GM12878 (cell line): ENCODE results near the gene SLCO3A1. TPM values are rescaled to one million over a fixed set of nuclear protein-coding genes. Genes with fewer than 3 reads are reported as not detected.

ENCODE experiments used
- ATAC-seq: fragments of 200-7000 bp; cut with Tn5 transposase; 3 replicates; pipeline ENCODE4 v1.9.1; 2020; ENCODE audit warnings: mild to moderate bottlenecking, moderate library complexity
- BruUV-seq: library from RNA; stranded (reverse); fragments of 400-500 nt; replicated peaks from 2 replicates; lab custom pipeline; 2021; lab: Mats Ljungman, UMichigan
- CTCF ChIA-PET: fragments of 300-600 bp; sonication (Branson Sonifier 250); formaldehyde crosslinking; extraction: SDS; loops from one replicate; lab custom pipeline; 2021; ENCODE audit warnings: inconsistent platforms; lab: Yijun Ruan, JAX
- POLR2A ChIA-PET: fragments of 350-600 bp; formaldehyde crosslinking; extraction: SDS; loops from one replicate; lab custom pipeline; 2021; ENCODE audit warnings: inconsistent platforms; lab: Charles Lee
- RAD21 ChIA-PET: fragments of 300-600 bp; sonication (Branson Sonifier 250); formaldehyde crosslinking; loops from one replicate; lab custom pipeline; 2023; ENCODE audit warnings: antibody characterized with exemption; ENCODE audit not compliant: unreplicated experiment; lab: Charles Lee
- SMC1A ChIA-PET: fragments of 300-600 bp; sonication (Branson Sonifier 250); formaldehyde crosslinking; loops from one replicate; lab custom pipeline; 2023; ENCODE audit not compliant: unreplicated experiment, uncharacterized antibody; lab: Charles Lee
- DNase-seq: peaks from one replicate; pipeline ENCODE4 v3.0.0-alpha.2; 2011; ENCODE audit warnings: low read depth, low spot score
- FAIRE-seq: peaks from 3 replicates; lab custom pipeline; 2011; peaks lifted over from hg19 to GRCh38; lab: Jason Lieb, UNC
- H2AFZ ChIP-seq: 2 replicates; pipeline ENCODE4 v1.6.0; 2011; ENCODE audit warnings: low read depth, low read length, control low read depth; ENCODE audit not compliant: control insufficient read depth
- H3K27ac ChIP-seq: 2 replicates; pipeline ENCODE4 v1.5.1; 2011; ENCODE audit warnings: control low read depth; ENCODE audit not compliant: control insufficient read depth, insufficient read depth
- H3K27me3 ChIP-seq, 2 experiments: replicated peaks in 1 of 2; 2 replicates each; pipeline versions ENCODE4 v1.6.0 to v1.6.1; 2011; ENCODE audit warnings: low read length in 1 of 2; ENCODE audit not compliant: control insufficient read depth in 2 of 2, insufficient read depth in 2 of 2
- H3K36me3 ChIP-seq, 2 experiments: 2 replicates each; pipeline ENCODE4 v1.5.1; 2011; ENCODE audit warnings: low read length in 1 of 2; ENCODE audit not compliant: control insufficient read depth in 2 of 2, insufficient read depth in 2 of 2
- H3K4me1 ChIP-seq: 2 replicates; pipeline ENCODE4 v1.6.1; 2011; ENCODE audit warnings: mild to moderate bottlenecking, low read length, moderate library complexity, mixed read lengths; ENCODE audit not compliant: control insufficient read depth, insufficient read depth
- H3K4me2 ChIP-seq: 2 replicates; pipeline ENCODE4 v1.6.0; 2011; ENCODE audit warnings: control low read depth; ENCODE audit not compliant: control insufficient read depth, insufficient read depth
- H3K4me3 ChIP-seq: fragments of 200-600 bp; sonication (generic); 2 replicates; pipeline ENCODE4 v1.5.1; 2016
- H3K79me2 ChIP-seq: 2 replicates; pipeline ENCODE4 v1.6.0; 2011; ENCODE audit warnings: low read length; ENCODE audit not compliant: control insufficient read depth, insufficient read depth
- H3K9ac ChIP-seq: 2 replicates; pipeline ENCODE4 v1.8.0; 2011; ENCODE audit warnings: low read length, control low read depth, mixed read lengths; ENCODE audit not compliant: control insufficient read depth, insufficient read depth
- H3K9me3 ChIP-seq: replicated peaks from 3 replicates; pipeline ENCODE4 v1.5.1; 2011; ENCODE audit warnings: mild to moderate bottlenecking, low read length; ENCODE audit not compliant: control insufficient read depth, insufficient read depth
- H4K20me1 ChIP-seq: 2 replicates; pipeline ENCODE4 v1.6.0; 2011; ENCODE audit not compliant: control insufficient read depth, insufficient read depth
- BMI1 ChIP-seq: fragments of 450-650 bp; IDR thresholded peaks from 2 replicates; pipeline ENCODE4 v1.6.1; 2016; ENCODE audit warnings: mild to moderate bottlenecking, moderate library complexity, borderline replicate concordance
- MYB ChIP-seq: fragments of 150-350 bp; IDR thresholded peaks from 2 replicates; pipeline ENCODE4 v1.6.1; 2014; ENCODE audit warnings: mild to moderate bottlenecking, low read depth, low read length, borderline replicate concordance
- NFYB ChIP-seq: IDR thresholded peaks from 2 replicates; pipeline ENCODE4 v1.6.1; 2011; ENCODE audit warnings: low read depth, mild to moderate bottlenecking, low read length, improper control_type of control experiment, moderate library complexity; ENCODE audit not compliant: insufficient read depth
- WGBS: methylation state at CpG from one replicate; pipeline ENCODE4 v1.1.6; 2016; ENCODE audit warnings: low lambda C conversion rate; ENCODE audit not compliant: insufficient replicate concordance, insufficient coverage; ENCODE audit errors: missing lambda C conversion rate; 5-methylcytosine and 5-hydroxymethylcytosine counted together
- in situ Hi-C: fragments of 300-500 bp; cut with MboI; formaldehyde crosslinking; loops from 9 replicates; pipeline ENCODE4 v1.14.3; 2018; ENCODE audit warnings: mixed read lengths
- intact Hi-C: fragments of 100-400 bp; cut with micrococcal nuclease; formaldehyde crosslinking; loops from one replicate; pipeline ENCODE4 v1.14.2; 2022; ENCODE audit not compliant: unreplicated experiment
- polyA plus RNA-seq, 11 experiments: library from polyadenylated mRNA; depleted of rRNA in 4 of 11; unstranded in 6 of 11; stranded (reverse) in 5 of 11; fragments of >200 nt; fragmentation: Nextera tagmentation in 4 of 11; fragmentation: Illumina TruSeq in 1 of 11; extraction: Ambion mirVana in 4 of 11; extraction: Trizol in 1 of 11; gene quantifications; 1 replicate in 1 of 11; 2 replicates in 10 of 11; pipeline versions ENCODE4 v1.2.1 to v1.2.3, GENCODE V29; 2011 to 2016; ENCODE audit warnings: inconsistent platforms in 2 of 11, missing spikeins in 2 of 11, low read depth in 1 of 11
- total RNA-seq, 4 experiments: library from RNA; depleted of rRNA in 3 of 4; stranded (reverse); fragments of >200 nt in 3 of 4; fragmentation: Illumina TruSeq in 1 of 4; extraction: Trizol in 1 of 4; gene quantifications; 2 replicates each; pipeline versions ENCODE4 v1.2.1 to v1.2.3, GENCODE V29; 2013 to 2021
- TF ChIP-seq, protein P1 (sequence below): fragments of 450-650 bp; IDR thresholded peaks from 2 replicates; pipeline ENCODE4 v1.6.1; 2018; ENCODE audit warnings: mild to moderate bottlenecking, low read depth, moderate library complexity; ENCODE audit not compliant: partially characterized antibody
- TF ChIP-seq, protein P2 (sequence below): fragments of 150-350 bp; IDR thresholded peaks from 2 replicates; pipeline ENCODE4 v1.6.1; 2016; ENCODE audit warnings: low read depth, low read length
- TF ChIP-seq, protein P3 (sequence below): fragments of 450-650 bp; IDR thresholded peaks from 2 replicates; pipeline ENCODE4 v1.6.1; 2017; ENCODE audit warnings: mild to moderate bottlenecking
- TF ChIP-seq, protein P4 (sequence below): fragments of 450-650 bp; formaldehyde crosslinking; IDR thresholded peaks from 2 replicates; pipeline ENCODE4 v1.4.0; 2022; ENCODE audit warnings: mild to moderate bottlenecking, moderate library complexity
- TF ChIP-seq, protein P5 (sequence below): fragments of 450-650 bp; IDR thresholded peaks from 2 replicates; pipeline ENCODE4 v1.6.1; 2018; ENCODE audit warnings: borderline replicate concordance, mild to moderate bottlenecking; ENCODE audit not compliant: partially characterized antibody

Gene SLCO3A1
- total and polyA plus RNA-seq, 10 of the 15 experiments (the other 5 are each of a cell fraction or from before 2014, with no cell fraction given): 0.05 to 5.9 (median 0.31) TPM

DNA sequence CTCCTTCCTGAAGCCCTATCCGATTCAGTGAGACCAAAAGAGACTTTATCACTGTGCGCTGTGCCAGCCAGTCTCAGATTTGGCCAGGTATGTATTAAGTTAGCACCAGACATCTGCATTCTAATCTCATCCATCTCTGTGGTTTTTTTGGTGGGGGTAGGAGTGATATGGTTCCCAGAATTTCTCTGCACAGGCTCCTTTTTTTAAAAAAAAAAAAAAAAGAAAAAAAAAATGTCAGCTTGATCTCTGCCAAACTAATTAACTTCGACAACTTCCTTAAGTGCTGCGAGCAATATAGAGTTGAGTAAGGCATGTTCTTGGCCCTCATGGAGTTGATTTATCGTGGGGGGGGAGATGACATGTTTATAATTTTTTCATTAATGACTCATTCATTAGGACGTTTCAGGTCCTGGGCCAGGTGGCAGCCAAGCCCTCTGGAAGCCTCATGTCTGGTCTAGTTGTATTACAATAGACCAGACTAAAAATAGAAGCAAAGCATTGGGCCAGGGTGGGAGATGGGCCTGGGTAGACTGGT, 12.9 kb downstream of the SLCO3A1 start:
- ATAC-seq: no peak
- Histone ChIP-seq H3K4me3 (no peak overlapping the region), H3K79me2 (no peaks in the 10 kb centered on the region), H3K4me1 (no peaks in the 10 kb centered on the region), H3K9ac (no peak overlapping the region), H3K27me3 (no peaks in the 10 kb centered on the region), H3K9me3 (no peaks in the 10 kb centered on the region), H3K4me2 (no peak overlapping the region), H3K27ac (no peak overlapping the region), H4K20me1 (no peaks in the 10 kb centered on the region), H3K36me3 (no peaks in the 10 kb centered on the region), H2AFZ (no peak overlapping the region)
- no peak for FAIRE-seq
- 28% methylated on average over 6 of the region's 6 CpGs for WGBS
- CTCF ChIA-PET: no interaction called here
- in situ Hi-C loops: no loop called here
- intact Hi-C loops: no loop called here
- BruUV-seq: no TSS peak
- POLR2A ChIA-PET: no interaction called here
- SMC1A ChIA-PET: interaction anchor here (1.4 kb wide), 1 partner anchor 8 kb away, joined by 3 read pairs; no protein-coding TSS in a partner anchor
- RAD21 ChIA-PET: no interaction called here
- DNase-seq: no peak
- TF ChIP-seq NFYB: no peak
- TF ChIP-seq BMI1: no peak
- TF ChIP-seq, protein P1, sequence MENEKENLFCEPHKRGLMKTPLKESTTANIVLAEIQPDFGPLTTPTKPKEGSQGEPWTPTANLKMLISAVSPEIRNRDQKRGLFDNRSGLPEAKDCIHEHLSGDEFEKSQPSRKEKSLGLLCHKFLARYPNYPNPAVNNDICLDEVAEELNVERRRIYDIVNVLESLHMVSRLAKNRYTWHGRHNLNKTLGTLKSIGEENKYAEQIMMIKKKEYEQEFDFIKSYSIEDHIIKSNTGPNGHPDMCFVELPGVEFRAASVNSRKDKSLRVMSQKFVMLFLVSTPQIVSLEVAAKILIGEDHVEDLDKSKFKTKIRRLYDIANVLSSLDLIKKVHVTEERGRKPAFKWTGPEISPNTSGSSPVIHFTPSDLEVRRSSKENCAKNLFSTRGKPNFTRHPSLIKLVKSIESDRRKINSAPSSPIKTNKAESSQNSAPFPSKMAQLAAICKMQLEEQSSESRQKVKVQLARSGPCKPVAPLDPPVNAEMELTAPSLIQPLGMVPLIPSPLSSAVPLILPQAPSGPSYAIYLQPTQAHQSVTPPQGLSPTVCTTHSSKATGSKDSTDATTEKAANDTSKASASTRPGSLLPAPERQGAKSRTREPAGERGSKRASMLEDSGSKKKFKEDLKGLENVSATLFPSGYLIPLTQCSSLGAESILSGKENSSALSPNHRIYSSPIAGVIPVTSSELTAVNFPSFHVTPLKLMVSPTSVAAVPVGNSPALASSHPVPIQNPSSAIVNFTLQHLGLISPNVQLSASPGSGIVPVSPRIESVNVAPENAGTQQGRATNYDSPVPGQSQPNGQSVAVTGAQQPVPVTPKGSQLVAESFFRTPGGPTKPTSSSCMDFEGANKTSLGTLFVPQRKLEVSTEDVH: no peak
- TF ChIP-seq, protein P2, sequence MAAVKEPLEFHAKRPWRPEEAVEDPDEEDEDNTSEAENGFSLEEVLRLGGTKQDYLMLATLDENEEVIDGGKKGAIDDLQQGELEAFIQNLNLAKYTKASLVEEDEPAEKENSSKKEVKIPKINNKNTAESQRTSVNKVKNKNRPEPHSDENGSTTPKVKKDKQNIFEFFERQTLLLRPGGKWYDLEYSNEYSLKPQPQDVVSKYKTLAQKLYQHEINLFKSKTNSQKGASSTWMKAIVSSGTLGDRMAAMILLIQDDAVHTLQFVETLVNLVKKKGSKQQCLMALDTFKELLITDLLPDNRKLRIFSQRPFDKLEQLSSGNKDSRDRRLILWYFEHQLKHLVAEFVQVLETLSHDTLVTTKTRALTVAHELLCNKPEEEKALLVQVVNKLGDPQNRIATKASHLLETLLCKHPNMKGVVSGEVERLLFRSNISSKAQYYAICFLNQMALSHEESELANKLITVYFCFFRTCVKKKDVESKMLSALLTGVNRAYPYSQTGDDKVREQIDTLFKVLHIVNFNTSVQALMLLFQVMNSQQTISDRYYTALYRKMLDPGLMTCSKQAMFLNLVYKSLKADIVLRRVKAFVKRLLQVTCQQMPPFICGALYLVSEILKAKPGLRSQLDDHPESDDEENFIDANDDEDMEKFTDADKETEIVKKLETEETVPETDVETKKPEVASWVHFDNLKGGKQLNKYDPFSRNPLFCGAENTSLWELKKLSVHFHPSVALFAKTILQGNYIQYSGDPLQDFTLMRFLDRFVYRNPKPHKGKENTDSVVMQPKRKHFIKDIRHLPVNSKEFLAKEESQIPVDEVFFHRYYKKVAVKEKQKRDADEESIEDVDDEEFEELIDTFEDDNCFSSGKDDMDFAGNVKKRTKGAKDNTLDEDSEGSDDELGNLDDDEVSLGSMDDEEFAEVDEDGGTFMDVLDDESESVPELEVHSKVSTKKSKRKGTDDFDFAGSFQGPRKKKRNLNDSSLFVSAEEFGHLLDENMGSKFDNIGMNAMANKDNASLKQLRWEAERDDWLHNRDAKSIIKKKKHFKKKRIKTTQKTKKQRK: no peak
- TF ChIP-seq, protein P3, sequence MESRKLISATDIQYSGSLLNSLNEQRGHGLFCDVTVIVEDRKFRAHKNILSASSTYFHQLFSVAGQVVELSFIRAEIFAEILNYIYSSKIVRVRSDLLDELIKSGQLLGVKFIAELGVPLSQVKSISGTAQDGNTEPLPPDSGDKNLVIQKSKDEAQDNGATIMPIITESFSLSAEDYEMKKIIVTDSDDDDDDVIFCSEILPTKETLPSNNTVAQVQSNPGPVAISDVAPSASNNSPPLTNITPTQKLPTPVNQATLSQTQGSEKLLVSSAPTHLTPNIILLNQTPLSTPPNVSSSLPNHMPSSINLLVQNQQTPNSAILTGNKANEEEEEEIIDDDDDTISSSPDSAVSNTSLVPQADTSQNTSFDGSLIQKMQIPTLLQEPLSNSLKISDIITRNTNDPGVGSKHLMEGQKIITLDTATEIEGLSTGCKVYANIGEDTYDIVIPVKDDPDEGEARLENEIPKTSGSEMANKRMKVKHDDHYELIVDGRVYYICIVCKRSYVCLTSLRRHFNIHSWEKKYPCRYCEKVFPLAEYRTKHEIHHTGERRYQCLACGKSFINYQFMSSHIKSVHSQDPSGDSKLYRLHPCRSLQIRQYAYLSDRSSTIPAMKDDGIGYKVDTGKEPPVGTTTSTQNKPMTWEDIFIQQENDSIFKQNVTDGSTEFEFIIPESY: no peak
- no peak for TF ChIP-seq MYB
- TF ChIP-seq, protein P4, sequence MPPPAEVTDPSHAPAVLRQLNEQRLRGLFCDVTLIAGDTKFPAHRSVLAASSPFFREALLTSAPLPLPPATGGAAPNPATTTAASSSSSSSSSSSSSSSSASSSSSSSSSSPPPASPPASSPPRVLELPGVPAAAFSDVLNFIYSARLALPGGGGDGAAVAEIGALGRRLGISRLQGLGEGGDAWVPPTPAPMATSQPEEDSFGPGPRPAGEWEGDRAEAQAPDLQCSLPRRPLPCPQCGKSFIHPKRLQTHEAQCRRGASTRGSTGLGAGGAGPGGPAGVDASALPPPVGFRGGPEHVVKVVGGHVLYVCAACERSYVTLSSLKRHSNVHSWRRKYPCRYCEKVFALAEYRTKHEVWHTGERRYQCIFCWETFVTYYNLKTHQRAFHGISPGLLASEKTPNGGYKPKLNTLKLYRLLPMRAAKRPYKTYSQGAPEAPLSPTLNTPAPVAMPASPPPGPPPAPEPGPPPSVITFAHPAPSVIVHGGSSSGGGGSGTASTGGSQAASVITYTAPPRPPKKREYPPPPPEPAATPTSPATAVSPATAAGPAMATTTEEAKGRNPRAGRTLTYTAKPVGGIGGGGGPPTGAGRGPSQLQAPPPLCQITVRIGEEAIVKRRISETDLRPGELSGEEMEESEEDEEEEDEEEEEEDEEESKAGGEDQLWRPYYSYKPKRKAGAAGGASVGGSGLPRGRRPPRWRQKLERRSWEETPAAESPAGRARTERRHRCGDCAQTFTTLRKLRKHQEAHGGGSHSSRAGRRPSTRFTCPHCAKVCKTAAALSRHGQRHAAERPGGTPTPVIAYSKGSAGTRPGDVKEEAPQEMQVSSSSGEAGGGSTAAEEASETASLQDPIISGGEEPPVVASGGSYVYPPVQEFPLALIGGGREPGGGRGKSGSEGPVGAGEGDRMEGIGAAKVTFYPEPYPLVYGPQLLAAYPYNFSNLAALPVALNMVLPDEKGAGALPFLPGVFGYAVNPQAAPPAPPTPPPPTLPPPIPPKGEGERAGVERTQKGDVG (CRISPR knock-in tag): no peak
- TF ChIP-seq, protein P5, sequence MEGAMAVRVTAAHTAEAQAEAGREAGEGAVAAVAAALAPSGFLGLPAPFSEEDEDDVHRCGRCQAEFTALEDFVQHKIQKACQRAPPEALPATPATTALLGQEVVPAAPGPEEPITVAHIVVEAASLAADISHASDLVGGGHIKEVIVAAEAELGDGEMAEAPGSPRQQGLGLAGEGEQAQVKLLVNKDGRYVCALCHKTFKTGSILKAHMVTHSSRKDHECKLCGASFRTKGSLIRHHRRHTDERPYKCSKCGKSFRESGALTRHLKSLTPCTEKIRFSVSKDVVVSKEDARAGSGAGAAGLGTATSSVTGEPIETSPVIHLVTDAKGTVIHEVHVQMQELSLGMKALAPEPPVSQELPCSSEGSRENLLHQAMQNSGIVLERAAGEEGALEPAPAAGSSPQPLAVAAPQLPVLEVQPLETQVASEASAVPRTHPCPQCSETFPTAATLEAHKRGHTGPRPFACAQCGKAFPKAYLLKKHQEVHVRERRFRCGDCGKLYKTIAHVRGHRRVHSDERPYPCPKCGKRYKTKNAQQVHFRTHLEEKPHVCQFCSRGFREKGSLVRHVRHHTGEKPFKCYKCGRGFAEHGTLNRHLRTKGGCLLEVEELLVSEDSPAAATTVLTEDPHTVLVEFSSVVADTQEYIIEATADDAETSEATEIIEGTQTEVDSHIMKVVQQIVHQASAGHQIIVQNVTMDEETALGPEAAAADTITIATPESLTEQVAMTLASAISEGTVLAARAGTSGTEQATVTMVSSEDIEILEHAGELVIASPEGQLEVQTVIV: no peak
